SK-N-SH (cell line): ENCODE data around the gene PCYT1A. TPM values are rescaled to one million over a fixed set of nuclear protein-coding genes. Genes with fewer than 3 reads are reported as not detected.

ENCODE experiments used
- CTCF ChIA-PET: fragments of 300-600, 350-600 bp; formaldehyde crosslinking; extraction: SDS; loops from one replicate; lab custom pipeline; 2021; lab: Yijun Ruan, JAX
- POLR2A ChIA-PET: fragments of 350-600 bp; sonication (Branson Sonifier 250); formaldehyde crosslinking; extraction: SDS; loops from one replicate; lab custom pipeline; 2020; ENCODE audit warnings: antibody characterized with exemption, inconsistent platforms; lab: Yijun Ruan, JAX
- DNase-seq: peaks from one replicate; pipeline ENCODE4 v3.0.0; 2012
- H2AFZ ChIP-seq: fragments of 200-600 bp; sonication (generic); 2 replicates; pipeline ENCODE4 v1.8.1; 2016; ENCODE audit warnings: antibody characterized with exemption, mild to moderate bottlenecking, low read depth
- H3F3A ChIP-seq: fragments of 200-600 bp; sonication (generic); replicated peaks from 2 replicates; pipeline ENCODE3; 2016; ENCODE audit warnings: antibody characterized with exemption, mild to moderate bottlenecking; ENCODE audit not compliant: insufficient read depth
- H3K27ac ChIP-seq, 2 experiments: fragments of 200-500 bp in 1 of 2; fragments of 200-600 bp in 1 of 2; sonication (Bioruptor generic) in 1 of 2; sonication (generic), shearing (Covaris generic) in 1 of 2; 2 replicates each; pipeline versions ENCODE4 v1.5.1 to v1.6.1; 2014 to 2016; ENCODE audit warnings: low read depth in 2 of 2, inconsistent platforms in 1 of 2, low read length in 1 of 2, mild to moderate bottlenecking in 1 of 2, mixed read lengths in 1 of 2
- H3K27me3 ChIP-seq: fragments of 200-600 bp; sonication (generic), shearing (Covaris generic); 2 replicates; pipeline ENCODE4 v1.6.1; 2016; ENCODE audit warnings: mixed run types; ENCODE audit not compliant: insufficient read depth
- H3K36me3 ChIP-seq, 2 experiments: fragments of 200-500 bp in 1 of 2; fragments of 200-600 bp in 1 of 2; sonication (Bioruptor generic) in 1 of 2; sonication (generic) in 1 of 2; replicated peaks in 1 of 2; 2 replicates each; pipeline versions ENCODE3 to v1.5.1; 2014 to 2016; ENCODE audit warnings: low read length in 1 of 2, mild to moderate bottlenecking in 1 of 2; ENCODE audit not compliant: insufficient read depth in 2 of 2, control insufficient read depth in 1 of 2
- H3K4me1 ChIP-seq, 2 experiments: fragments of 200-500 bp in 1 of 2; fragments of 200-600 bp in 1 of 2; sonication (Bioruptor generic) in 1 of 2; sonication (generic), shearing (Covaris generic) in 1 of 2; 2 replicates each; pipeline versions ENCODE4 v1.5.1 to v1.6.1; 2014 to 2016; ENCODE audit warnings: low read depth in 1 of 2, low read length in 1 of 2, mixed run types in 1 of 2; ENCODE audit not compliant: insufficient read depth in 2 of 2, control insufficient read depth in 1 of 2
- H3K4me2 ChIP-seq: fragments of 200-600 bp; sonication (generic), shearing (Covaris generic); 2 replicates; pipeline ENCODE4 v1.6.1; 2017; ENCODE audit warnings: mixed run types
- H3K4me3 ChIP-seq, 2 experiments: fragments of 200-500 bp in 1 of 2; fragments of 200-600 bp in 1 of 2; sonication (Bioruptor generic) in 1 of 2; sonication (generic), shearing (Covaris generic) in 1 of 2; 2 replicates each; pipeline versions ENCODE4 v1.5.1 to v1.8.1; 2014 to 2016; ENCODE audit warnings: low read depth in 2 of 2, inconsistent platforms in 1 of 2, low read length in 1 of 2, mild to moderate bottlenecking in 1 of 2, mixed read lengths in 1 of 2, moderate library complexity in 1 of 2
- H3K79me2 ChIP-seq: fragments of 200-600 bp; sonication (generic); 2 replicates; pipeline ENCODE4 v1.8.1; 2017; ENCODE audit warnings: mild to moderate bottlenecking; ENCODE audit not compliant: insufficient read depth
- H3K9ac ChIP-seq: fragments of 200-600 bp; sonication (generic); 2 replicates; pipeline ENCODE4 v1.6.1; 2017; ENCODE audit warnings: mixed run types
- H3K9me2 ChIP-seq: fragments of 200-600 bp; sonication (generic); 2 replicates; pipeline ENCODE4 v1.6.1; 2017; ENCODE audit warnings: mixed run types
- H3K9me3 ChIP-seq: fragments of 200-600 bp; sonication (generic); 2 replicates; pipeline ENCODE4 v1.6.1; 2017; ENCODE audit warnings: mixed run types, mild to moderate bottlenecking, moderate library complexity
- H4K20me1 ChIP-seq: fragments of 200-600 bp; sonication (generic); 2 replicates; pipeline ENCODE4 v1.6.1; 2017; ENCODE audit warnings: mild to moderate bottlenecking, mixed run types; ENCODE audit not compliant: insufficient read depth
- CHD2 ChIP-seq: fragments of 150-350 bp; IDR thresholded peaks from 2 replicates; pipeline ENCODE4 v1.6.1; 2018; ENCODE audit warnings: low read length; ENCODE audit not compliant: partially characterized antibody
- ELF1 ChIP-seq: IDR thresholded peaks from 2 replicates; pipeline ENCODE4 v1.4.0; 2012
- EP300 ChIP-seq, 2 experiments: IDR thresholded peaks; 2 replicates each; pipeline versions ENCODE4 v1.4.0 to v1.6.1; 2012; ENCODE audit warnings: borderline replicate concordance in 1 of 2, low read depth in 1 of 2, low read length in 1 of 2
- FOSL2 ChIP-seq: IDR thresholded peaks from 2 replicates; pipeline ENCODE4 v1.4.0; 2012; ENCODE audit warnings: low read depth, mild to moderate bottlenecking, moderate library complexity, borderline replicate concordance
- FOXJ3 ChIP-seq: sonication (generic); formaldehyde crosslinking; IDR thresholded peaks from 2 replicates; pipeline ENCODE4 v1.5.1; 2020; ENCODE audit warnings: mild to moderate bottlenecking, missing genetic modification reagents
- FOXM1 ChIP-seq: IDR thresholded peaks from 2 replicates; pipeline ENCODE4 v1.4.0; 2012; ENCODE audit warnings: low read depth, mild to moderate bottlenecking
- GABPA ChIP-seq: IDR thresholded peaks from 2 replicates; pipeline ENCODE4 v1.4.0; 2012; ENCODE audit warnings: low read depth, mild to moderate bottlenecking
- GATA2 ChIP-seq: sonication (generic); formaldehyde crosslinking; IDR thresholded peaks from 2 replicates; pipeline ENCODE4 v1.5.0; 2020; ENCODE audit warnings: mild to moderate bottlenecking, missing genetic modification reagents
- JUND ChIP-seq: IDR thresholded peaks from 2 replicates; pipeline ENCODE4 v1.4.0; 2012
- MEF2A ChIP-seq: IDR thresholded peaks from 2 replicates; pipeline ENCODE4 v1.4.0; 2012; ENCODE audit warnings: low read depth, borderline replicate concordance
- MXI1 ChIP-seq: IDR thresholded peaks from 2 replicates; pipeline ENCODE4 v1.6.1; 2012; ENCODE audit warnings: mild to moderate bottlenecking, low read depth, low read length, improper control_type of control experiment
- NFIC ChIP-seq: IDR thresholded peaks from 2 replicates; pipeline ENCODE4 v1.4.0; 2012; ENCODE audit warnings: borderline replicate concordance
- RCOR1 ChIP-seq: fragments of 150-350 bp; IDR thresholded peaks from 2 replicates; pipeline ENCODE4 v1.6.1; 2017; ENCODE audit warnings: antibody characterized with exemption, low read length
- RFX5 ChIP-seq: IDR thresholded peaks from 2 replicates; pipeline ENCODE4 v1.6.1; 2012; ENCODE audit warnings: mild to moderate bottlenecking, improper control_type of control experiment, low read length
- RXRA ChIP-seq: IDR thresholded peaks from 2 replicates; pipeline ENCODE4 v1.4.0; 2012; ENCODE audit warnings: low read depth, mild to moderate bottlenecking, borderline replicate concordance
- SIN3A ChIP-seq: IDR thresholded peaks from 2 replicates; pipeline ENCODE4 v1.6.1; 2012; ENCODE audit warnings: low read depth, mild to moderate bottlenecking, low read length, moderate library complexity, borderline replicate concordance
- TAF1 ChIP-seq: IDR thresholded peaks from 2 replicates; pipeline ENCODE4 v1.6.1; 2012; ENCODE audit warnings: low read depth, mild to moderate bottlenecking, low read length, moderate library complexity, borderline replicate concordance
- TCF12 ChIP-seq: IDR thresholded peaks from 2 replicates; pipeline ENCODE4 v1.4.0; 2012
- TEAD4 ChIP-seq: IDR thresholded peaks from 2 replicates; pipeline ENCODE4 v1.4.0; 2012; ENCODE audit warnings: mild to moderate bottlenecking, borderline replicate concordance; ENCODE audit not compliant: insufficient read depth
- WGBS: methylation state at CpG from one replicate; pipeline ENCODE4 v1.1.6; 2017; ENCODE audit warnings: low lambda C conversion rate; 5-methylcytosine and 5-hydroxymethylcytosine counted together
- polyA plus RNA-seq, 3 experiments: library from polyadenylated mRNA; depleted of rRNA; stranded (reverse); fragments of >200 nt; gene quantifications; 2 replicates each; pipeline ENCODE4 v1.2.3, GENCODE V29; 2012
- TF ChIP-seq, protein P1 (sequence below): IDR thresholded peaks from 2 replicates; pipeline ENCODE4 v1.4.0; 2012; ENCODE audit warnings: low read depth, borderline replicate concordance
- TF ChIP-seq, protein P2 (sequence below): IDR thresholded peaks from 2 replicates; pipeline ENCODE4 v1.4.0; 2012; ENCODE audit warnings: low read depth, borderline replicate concordance
- TF ChIP-seq, protein P3 (sequence below): IDR thresholded peaks from 2 replicates; pipeline ENCODE4 v1.4.0; 2012; ENCODE audit warnings: low read depth
- TF ChIP-seq, protein P4 (sequence below): fragments of 150-350 bp; IDR thresholded peaks from 2 replicates; pipeline ENCODE4 v1.6.1; 2016; ENCODE audit warnings: mild to moderate bottlenecking, low read depth, low read length
- TF ChIP-seq, protein P5 (sequence below): fragments of 200-600 bp; sonication (generic); IDR thresholded peaks from 2 replicates; pipeline ENCODE4 v1.6.1; 2017; ENCODE audit warnings: antibody characterized with exemption, mild to moderate bottlenecking, moderate library complexity
- TF ChIP-seq, protein P6 (sequence below): fragments of 150-350 bp; IDR thresholded peaks from 2 replicates; pipeline ENCODE4 v1.6.1; 2017; ENCODE audit warnings: antibody characterized with exemption, low read length, low read depth, borderline replicate concordance

Gene PCYT1A
- polyA plus RNA-seq, 1 of the 3 experiments (the other 2 are of a cell fraction) = 45.9 TPM

DNA sequence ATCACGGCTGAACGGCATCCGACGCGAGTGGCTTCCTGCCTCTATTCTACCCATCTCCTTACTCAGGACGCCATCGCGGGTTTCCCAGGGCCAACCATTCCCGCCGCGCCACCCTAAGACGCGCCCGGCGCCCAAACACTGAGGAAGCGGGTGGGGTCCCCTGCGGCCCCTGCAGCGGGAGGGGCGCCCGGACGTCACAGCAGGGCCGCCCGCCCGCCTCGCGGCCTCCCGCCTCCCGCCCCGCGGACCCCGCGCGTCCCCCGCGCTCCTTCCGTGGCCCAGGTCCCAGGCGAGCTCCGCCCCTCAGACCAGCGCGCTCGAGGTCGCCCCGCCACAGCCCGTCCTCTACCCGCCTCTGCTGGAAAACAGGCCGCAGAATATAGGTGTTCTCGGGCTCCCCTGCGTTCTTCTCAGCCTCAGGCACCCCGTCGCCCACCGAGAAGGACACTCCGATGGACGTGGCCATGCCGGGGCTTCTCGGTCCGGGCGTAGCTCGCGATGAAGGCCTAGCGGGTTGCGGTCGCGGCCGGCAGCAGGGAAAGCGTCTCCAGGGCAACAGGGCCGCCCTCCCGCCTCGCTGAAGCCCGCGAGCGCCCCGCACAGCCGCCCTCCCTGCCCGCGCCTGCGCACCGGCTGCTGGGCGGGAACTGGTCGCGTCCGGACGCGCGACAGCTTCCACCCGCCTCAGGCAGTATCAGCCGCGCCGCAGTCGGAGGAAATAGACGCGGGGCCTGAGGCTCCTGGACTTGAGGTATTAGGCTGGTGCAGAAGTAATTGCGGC, 30.4 kb upstream of the PCYT1A start, which contains the start of gene DYNLT2B:
Gene DYNLT2B (minus strand): TSS at position 554 of the 781 bp plus-strand sequence. CDS start 88 bp downstream, at position 466.
- H3K36me3 ChIP-seq = peaks cover 0 to 4% of the 10 kb centered on the region in 2 experiments
- H3K27ac ChIP-seq = peak within 1 kb of the TSS; percentile 90 to 93
- peak within 1 kb of the TSS; percentile 83 for H3K4me2 ChIP-seq
- H2AFZ ChIP-seq = peak within 1 kb of the TSS; percentile 89
- no peaks in the 10 kb centered on the region for H3K9me3 ChIP-seq
- CTCF ChIA-PET = interaction anchor here (0.6 to 0.7 kb wide), 2 partner anchors 35 to 1184 kb away, joined by 3 to 4 read pairs; no protein-coding TSS in a partner anchor
- POLR2A ChIA-PET = interaction anchor here (0.7 to 1.5 kb wide), 5 partner anchors 33 to 211 kb away, joined by 3 to 7 read pairs (median 4); partner anchors contain the start of gene UBXN7
- no peaks in the 10 kb centered on the region for H4K20me1 ChIP-seq
- H3K4me3 ChIP-seq = peak within 1 kb of the TSS; percentile 60 to 93
- H3F3A ChIP-seq = peaks cover 10% of the 10 kb centered on the region
- peaks cover 15% of the 10 kb centered on the region for H3K79me2 ChIP-seq
- H3K4me1 ChIP-seq = no peaks in the 10 kb centered on the region; a peak in 1 of 4 replicates
- peak; percentile 99 for DNase-seq
- WGBS = 3% methylated on average over 6 of the region's 92 CpGs
- no peaks in the 10 kb centered on the region for H3K9me2 ChIP-seq
- no peaks in the 10 kb centered on the region for H3K27me3 ChIP-seq
- H3K9ac ChIP-seq = peak within 1 kb of the TSS; percentile 94
- TF ChIP-seq TAF1 (peak; percentile 87), FOXM1 (no peak), TEAD4 (no peak), MEF2A (no peak), EP300 (IDR thresholded peaks at IDR 0.05; ENCODE audit: borderline replicate concordance in 1 of 2, low read depth in 1 of 2, low read length in 1 of 2) (no peak), RXRA (no peak), JUND (no peak), MXI1 (peak; percentile 79), FOXJ3 (CRISPR knock-in tag) (no peak), SIN3A (0 out of 2 replicates have a peak, but pooled peaks have one; percentile 37), RCOR1 (no peak), GABPA (no peak), GATA2 (no peak), FOSL2 (no peak), TCF12 (no peak), NFIC (no peak), ELF1 (no peak), CHD2 (peak; percentile 61), RFX5 (no peak)
- TF ChIP-seq, protein P1, sequence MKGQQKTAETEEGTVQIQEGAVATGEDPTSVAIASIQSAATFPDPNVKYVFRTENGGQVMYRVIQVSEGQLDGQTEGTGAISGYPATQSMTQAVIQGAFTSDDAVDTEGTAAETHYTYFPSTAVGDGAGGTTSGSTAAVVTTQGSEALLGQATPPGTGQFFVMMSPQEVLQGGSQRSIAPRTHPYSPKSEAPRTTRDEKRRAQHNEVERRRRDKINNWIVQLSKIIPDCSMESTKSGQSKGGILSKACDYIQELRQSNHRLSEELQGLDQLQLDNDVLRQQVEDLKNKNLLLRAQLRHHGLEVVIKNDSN = no peak
- TF ChIP-seq, protein P2, sequence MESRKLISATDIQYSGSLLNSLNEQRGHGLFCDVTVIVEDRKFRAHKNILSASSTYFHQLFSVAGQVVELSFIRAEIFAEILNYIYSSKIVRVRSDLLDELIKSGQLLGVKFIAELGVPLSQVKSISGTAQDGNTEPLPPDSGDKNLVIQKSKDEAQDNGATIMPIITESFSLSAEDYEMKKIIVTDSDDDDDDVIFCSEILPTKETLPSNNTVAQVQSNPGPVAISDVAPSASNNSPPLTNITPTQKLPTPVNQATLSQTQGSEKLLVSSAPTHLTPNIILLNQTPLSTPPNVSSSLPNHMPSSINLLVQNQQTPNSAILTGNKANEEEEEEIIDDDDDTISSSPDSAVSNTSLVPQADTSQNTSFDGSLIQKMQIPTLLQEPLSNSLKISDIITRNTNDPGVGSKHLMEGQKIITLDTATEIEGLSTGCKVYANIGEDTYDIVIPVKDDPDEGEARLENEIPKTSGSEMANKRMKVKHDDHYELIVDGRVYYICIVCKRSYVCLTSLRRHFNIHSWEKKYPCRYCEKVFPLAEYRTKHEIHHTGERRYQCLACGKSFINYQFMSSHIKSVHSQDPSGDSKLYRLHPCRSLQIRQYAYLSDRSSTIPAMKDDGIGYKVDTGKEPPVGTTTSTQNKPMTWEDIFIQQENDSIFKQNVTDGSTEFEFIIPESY = no peak
- TF ChIP-seq, protein P3, sequence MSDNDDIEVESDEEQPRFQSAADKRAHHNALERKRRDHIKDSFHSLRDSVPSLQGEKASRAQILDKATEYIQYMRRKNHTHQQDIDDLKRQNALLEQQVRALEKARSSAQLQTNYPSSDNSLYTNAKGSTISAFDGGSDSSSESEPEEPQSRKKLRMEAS = no peak; the same call in 1 of the 2 replicates
- TF ChIP-seq, protein P4, sequence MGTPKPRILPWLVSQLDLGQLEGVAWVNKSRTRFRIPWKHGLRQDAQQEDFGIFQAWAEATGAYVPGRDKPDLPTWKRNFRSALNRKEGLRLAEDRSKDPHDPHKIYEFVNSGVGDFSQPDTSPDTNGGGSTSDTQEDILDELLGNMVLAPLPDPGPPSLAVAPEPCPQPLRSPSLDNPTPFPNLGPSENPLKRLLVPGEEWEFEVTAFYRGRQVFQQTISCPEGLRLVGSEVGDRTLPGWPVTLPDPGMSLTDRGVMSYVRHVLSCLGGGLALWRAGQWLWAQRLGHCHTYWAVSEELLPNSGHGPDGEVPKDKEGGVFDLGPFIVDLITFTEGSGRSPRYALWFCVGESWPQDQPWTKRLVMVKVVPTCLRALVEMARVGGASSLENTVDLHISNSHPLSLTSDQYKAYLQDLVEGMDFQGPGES = no peak
- TF ChIP-seq, protein P5, sequence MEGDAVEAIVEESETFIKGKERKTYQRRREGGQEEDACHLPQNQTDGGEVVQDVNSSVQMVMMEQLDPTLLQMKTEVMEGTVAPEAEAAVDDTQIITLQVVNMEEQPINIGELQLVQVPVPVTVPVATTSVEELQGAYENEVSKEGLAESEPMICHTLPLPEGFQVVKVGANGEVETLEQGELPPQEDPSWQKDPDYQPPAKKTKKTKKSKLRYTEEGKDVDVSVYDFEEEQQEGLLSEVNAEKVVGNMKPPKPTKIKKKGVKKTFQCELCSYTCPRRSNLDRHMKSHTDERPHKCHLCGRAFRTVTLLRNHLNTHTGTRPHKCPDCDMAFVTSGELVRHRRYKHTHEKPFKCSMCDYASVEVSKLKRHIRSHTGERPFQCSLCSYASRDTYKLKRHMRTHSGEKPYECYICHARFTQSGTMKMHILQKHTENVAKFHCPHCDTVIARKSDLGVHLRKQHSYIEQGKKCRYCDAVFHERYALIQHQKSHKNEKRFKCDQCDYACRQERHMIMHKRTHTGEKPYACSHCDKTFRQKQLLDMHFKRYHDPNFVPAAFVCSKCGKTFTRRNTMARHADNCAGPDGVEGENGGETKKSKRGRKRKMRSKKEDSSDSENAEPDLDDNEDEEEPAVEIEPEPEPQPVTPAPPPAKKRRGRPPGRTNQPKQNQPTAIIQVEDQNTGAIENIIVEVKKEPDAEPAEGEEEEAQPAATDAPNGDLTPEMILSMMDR = no peak
- TF ChIP-seq, protein P6, sequence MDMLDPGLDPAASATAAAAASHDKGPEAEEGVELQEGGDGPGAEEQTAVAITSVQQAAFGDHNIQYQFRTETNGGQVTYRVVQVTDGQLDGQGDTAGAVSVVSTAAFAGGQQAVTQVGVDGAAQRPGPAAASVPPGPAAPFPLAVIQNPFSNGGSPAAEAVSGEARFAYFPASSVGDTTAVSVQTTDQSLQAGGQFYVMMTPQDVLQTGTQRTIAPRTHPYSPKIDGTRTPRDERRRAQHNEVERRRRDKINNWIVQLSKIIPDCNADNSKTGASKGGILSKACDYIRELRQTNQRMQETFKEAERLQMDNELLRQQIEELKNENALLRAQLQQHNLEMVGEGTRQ = no peak
